HepG2 (cell line): ENCODE measurements around the gene UBL7. TPM values are rescaled to one million over a fixed set of nuclear protein-coding genes. Genes with fewer than 3 reads are reported as not detected.
A peak's percentile ranks its signal among the peaks of the same experiment; 100 is the strongest.

Experiments
- CHD2 ChIP-seq: IDR thresholded peaks from 2 replicates; pipeline ENCODE4 v1.6.1; 2011; ENCODE audit warnings: low read depth, low read length, improper control_type of control experiment
- FOXO1 ChIP-seq: sonication (generic); formaldehyde crosslinking; IDR thresholded peaks from 2 replicates; pipeline ENCODE4 v1.4.0; 2020; ENCODE audit warnings: missing genetic modification reagents
- HOXA3 ChIP-seq: sonication (generic); formaldehyde crosslinking; IDR thresholded peaks from 2 replicates; pipeline ENCODE4 v1.5.0; 2020; ENCODE audit warnings: missing genetic modification reagents
- NR2C2 ChIP-seq: sonication (generic); formaldehyde crosslinking; IDR thresholded peaks from 2 replicates; pipeline ENCODE4 v1.4.0; 2020; ENCODE audit warnings: missing genetic modification reagents, mild to moderate bottlenecking, moderate library complexity, borderline replicate concordance
- RFX1 ChIP-seq: fragments of 450-650 bp; IDR thresholded peaks from 2 replicates; pipeline ENCODE4 v1.6.1; 2017
- RORA ChIP-seq: sonication (generic); formaldehyde crosslinking; IDR thresholded peaks from 2 replicates; pipeline ENCODE4 v1.5.0; 2020; ENCODE audit warnings: mild to moderate bottlenecking, missing genetic modification reagents, moderate library complexity
- TBX3 ChIP-seq: fragments of 450-650 bp; IDR thresholded peaks from 2 replicates; pipeline ENCODE4 v1.6.1; 2017; ENCODE audit warnings: antibody characterized with exemption, mild to moderate bottlenecking, inconsistent platforms, borderline replicate concordance
- UBTF ChIP-seq: sonication (generic); formaldehyde crosslinking; IDR thresholded peaks from 2 replicates; pipeline ENCODE4 v1.4.0; 2020; ENCODE audit warnings: mild to moderate bottlenecking, missing genetic modification reagents
- ZMAT5 ChIP-seq: sonication (generic); formaldehyde crosslinking; IDR thresholded peaks from 2 replicates; pipeline ENCODE4 v1.5.0; 2020; ENCODE audit warnings: mild to moderate bottlenecking, low read depth, missing genetic modification reagents, borderline replicate concordance
- ZNF570 ChIP-seq: sonication (generic); formaldehyde crosslinking; IDR thresholded peaks from 2 replicates; pipeline ENCODE4 v1.4.0; 2020; ENCODE audit warnings: mild to moderate bottlenecking, missing genetic modification reagents, borderline replicate concordance
- ZNF598 ChIP-seq: sonication (generic); formaldehyde crosslinking; IDR thresholded peaks from 2 replicates; pipeline ENCODE4 v1.5.1; 2020; ENCODE audit warnings: mild to moderate bottlenecking, missing genetic modification reagents, borderline replicate concordance
- ZNF704 ChIP-seq: sonication (generic); formaldehyde crosslinking; IDR thresholded peaks from 2 replicates; pipeline ENCODE4 v1.8.1; 2023; ENCODE audit warnings: mild to moderate bottlenecking, inconsistent platforms, moderate library complexity, missing genetic modification reagents, borderline replicate concordance
- ZNF839 ChIP-seq: sonication (generic); formaldehyde crosslinking; IDR thresholded peaks from 2 replicates; pipeline ENCODE4 v1.4.0; 2020; ENCODE audit warnings: missing genetic modification reagents, mild to moderate bottlenecking, borderline replicate concordance
- polyA plus RNA-seq, 8 experiments: library from polyadenylated mRNA; depleted of rRNA in 3 of 8; stranded (reverse) in 7 of 8; unstranded in 1 of 8; fragments of >200 nt; fragmentation: Illumina TruSeq in 4 of 8; extraction: Trizol in 4 of 8; gene quantifications; 2 replicates each; pipeline versions ENCODE4 v1.2.1 to v1.2.3, GENCODE V29; 2011 to 2016; ENCODE audit warnings: low read depth in 4 of 8, missing spikeins in 1 of 8, mixed read lengths in 1 of 8; ENCODE audit not compliant: insufficient read depth in 1 of 8
- total RNA-seq, 5 experiments: library from RNA; depleted of rRNA; stranded (reverse); fragments of >200 nt; fragmentation: Illumina TruSeq; extraction: Trizol; gene quantifications; 2 replicates each; pipeline ENCODE4 v1.2.3, GENCODE V29; 2016; ENCODE audit warnings: low read depth in 1 of 5
- TF ChIP-seq, protein P1 (sequence below): sonication (generic); formaldehyde crosslinking; IDR thresholded peaks from 2 replicates; pipeline ENCODE4 v1.4.0; 2020; ENCODE audit warnings: mild to moderate bottlenecking, missing genetic modification reagents
- TF ChIP-seq, protein P2 (sequence below): sonication (generic); formaldehyde crosslinking; IDR thresholded peaks from 2 replicates; pipeline ENCODE4 v1.5.0; 2020; ENCODE audit warnings: missing genetic modification reagents

UBL7 gene
- total and polyA plus RNA-seq, 2 of the 13 experiments (the other 11 are each of a cell fraction or from before 2014, with no cell fraction given) = 55.0 to 63.5 TPM

DNA sequence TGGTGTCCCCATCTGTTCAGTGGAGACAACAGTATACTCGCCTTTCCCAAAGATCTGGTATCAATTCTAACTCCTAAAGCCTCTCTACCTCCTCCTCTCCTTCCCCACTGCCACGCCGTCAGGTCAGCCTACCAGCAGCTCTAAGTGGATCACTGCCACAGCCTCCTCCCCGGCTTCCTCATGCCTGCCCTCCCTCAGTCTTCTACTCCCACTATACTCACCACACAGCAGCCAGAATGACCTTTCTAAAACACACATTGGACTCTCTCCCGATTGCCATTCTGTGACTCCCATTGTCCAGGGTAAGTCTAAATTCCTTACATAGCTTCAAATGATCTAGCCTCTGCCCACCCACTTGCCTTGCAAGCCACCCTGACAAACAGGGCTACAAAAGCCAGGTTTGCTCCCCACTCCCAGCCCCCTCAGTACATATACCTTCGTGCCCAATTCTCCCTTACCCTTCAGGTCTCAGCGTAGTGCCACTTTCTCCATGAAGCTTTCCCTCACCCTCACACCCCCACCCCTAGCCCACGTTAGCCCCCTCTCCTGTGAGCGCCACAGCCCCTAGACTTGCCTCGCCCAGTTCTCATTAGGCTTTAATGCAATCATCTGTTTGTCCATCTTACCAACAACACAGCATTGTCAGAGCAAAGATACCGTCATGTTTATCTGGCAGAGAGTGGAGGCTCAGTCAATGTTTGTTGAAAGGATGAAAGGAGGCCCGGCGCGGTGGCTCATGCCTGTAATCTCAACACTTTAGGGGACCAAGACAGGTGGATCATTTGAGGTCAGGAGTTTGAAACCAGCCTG lies 17.7 kb downstream of the UBL7 start (continued):
- TF ChIP-seq UBTF (CRISPR knock-in tag) (0 out of 2 replicates have a peak, but pooled peaks have one; percentile 30), ZNF598 (CRISPR knock-in tag) (no peak), TBX3 (peak; percentile 93), RORA (CRISPR knock-in tag) (no peak), ZNF839 (CRISPR knock-in tag) (no peak), NR2C2 (CRISPR knock-in tag) (no peak), ZMAT5 (CRISPR knock-in tag) (no peak), HOXA3 (peak; percentile 70), ZNF704 (CRISPR knock-in tag) (no peak), ZNF570 (CRISPR knock-in tag) (no peak; the same call in 1 of the 2 replicates), RFX1 (no peak), FOXO1 (CRISPR knock-in tag) (peak; percentile 98), CHD2 (no peak)
- TF ChIP-seq, protein P1, sequence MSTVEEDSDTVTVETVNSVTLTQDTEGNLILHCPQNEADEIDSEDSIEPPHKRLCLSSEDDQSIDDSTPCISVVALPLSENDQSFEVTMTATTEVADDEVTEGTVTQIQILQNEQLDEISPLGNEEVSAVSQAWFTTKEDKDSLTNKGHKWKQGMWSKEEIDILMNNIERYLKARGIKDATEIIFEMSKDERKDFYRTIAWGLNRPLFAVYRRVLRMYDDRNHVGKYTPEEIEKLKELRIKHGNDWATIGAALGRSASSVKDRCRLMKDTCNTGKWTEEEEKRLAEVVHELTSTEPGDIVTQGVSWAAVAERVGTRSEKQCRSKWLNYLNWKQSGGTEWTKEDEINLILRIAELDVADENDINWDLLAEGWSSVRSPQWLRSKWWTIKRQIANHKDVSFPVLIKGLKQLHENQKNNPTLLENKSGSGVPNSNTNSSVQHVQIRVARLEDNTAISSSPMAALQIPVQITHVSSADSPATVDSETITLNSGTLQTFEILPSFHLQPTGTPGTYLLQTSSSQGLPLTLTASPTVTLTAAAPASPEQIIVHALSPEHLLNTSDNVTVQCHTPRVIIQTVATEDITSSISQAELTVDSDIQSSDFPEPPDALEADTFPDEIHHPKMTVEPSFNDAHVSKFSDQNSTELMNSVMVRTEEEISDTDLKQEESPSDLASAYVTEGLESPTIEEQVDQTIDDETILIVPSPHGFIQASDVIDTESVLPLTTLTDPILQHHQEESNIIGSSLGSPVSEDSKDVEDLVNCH (CRISPR knock-in tag) = no peak
- TF ChIP-seq, protein P2, sequence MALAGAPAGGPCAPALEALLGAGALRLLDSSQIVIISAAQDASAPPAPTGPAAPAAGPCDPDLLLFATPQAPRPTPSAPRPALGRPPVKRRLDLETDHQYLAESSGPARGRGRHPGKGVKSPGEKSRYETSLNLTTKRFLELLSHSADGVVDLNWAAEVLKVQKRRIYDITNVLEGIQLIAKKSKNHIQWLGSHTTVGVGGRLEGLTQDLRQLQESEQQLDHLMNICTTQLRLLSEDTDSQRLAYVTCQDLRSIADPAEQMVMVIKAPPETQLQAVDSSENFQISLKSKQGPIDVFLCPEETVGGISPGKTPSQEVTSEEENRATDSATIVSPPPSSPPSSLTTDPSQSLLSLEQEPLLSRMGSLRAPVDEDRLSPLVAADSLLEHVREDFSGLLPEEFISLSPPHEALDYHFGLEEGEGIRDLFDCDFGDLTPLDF (CRISPR knock-in tag) = no peak
